NCI-H345 treated with DMSO at 0.1 percent for 48 hours (cell line): Measurements from ENCODE around the gene MMP19.
A peak's percentile ranks its signal among the peaks of the same experiment; 100 is the strongest.
"Not testable (repeated sequence)": the region's sequence is repeated elsewhere in the genome, so short reads cannot be mapped to it uniquely, and the experiment has no call there.

Source experiments
- DNase-seq: peaks from one replicate; lab custom pipeline; 2025; ENCODE audit not compliant: unreplicated experiment; lab: John Stamatoyannopoulos, UW

The MMP19 gene

DNA sequence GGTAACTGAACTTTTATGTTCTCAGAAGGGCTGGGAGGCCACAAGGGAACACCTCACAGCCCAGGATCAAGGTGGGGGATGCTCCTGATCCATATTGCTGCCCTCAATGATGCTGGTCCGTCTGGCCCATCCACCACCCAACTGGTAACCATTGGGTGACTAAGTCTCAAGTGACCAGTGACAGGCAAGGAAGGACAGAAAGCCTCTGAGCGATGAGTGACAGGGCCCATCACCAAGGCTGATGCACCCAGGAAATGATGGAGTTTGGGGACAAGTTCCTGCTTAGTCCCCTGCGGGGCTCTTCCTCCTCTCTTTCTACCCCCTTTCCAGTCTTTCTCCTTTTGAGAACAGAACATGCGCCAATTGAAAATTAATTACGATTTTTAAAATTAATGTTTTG lies 2.6 kb upstream of the MMP19 start:
- DNase-seq = no peak

DNA sequence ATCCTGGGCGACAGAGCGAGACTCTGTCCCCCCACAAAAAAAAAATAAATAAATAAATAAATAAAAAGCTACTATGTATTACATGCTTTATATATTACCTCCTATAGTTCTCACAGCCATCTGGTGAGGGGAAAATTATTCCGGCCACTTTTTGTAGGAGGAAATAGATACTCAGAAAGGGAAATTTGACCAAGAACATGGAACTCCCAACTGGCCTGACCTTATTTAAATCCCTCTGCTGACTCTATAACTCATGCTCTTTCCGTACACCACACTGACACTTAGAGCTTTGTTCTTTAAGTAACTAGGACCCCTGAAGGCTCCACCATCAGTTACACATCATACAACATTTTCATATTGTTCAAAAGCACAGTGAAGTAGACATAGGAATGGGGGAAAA lies 2.2 kb upstream of the MMP19 start:
- no peak for DNase-seq

DNA sequence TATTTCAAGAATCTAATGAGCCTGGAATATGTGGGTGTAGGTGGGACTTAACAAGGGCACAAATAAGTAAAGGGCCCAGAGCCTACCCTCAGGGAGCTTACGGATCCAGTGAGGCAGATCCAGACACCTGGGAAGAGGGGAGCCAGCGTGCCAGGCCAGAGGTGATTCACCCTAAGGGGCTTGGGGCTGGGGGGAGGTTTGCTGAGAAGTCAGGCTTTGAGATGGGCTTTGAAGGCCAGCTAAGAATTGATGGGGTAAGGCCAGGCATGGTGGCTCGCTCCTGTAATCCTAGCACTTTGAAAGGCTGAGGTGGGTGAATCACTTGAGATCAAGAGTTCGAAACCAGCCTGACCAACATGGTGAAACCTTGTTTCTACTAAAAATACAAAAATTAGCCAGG lies 695 bp upstream of the MMP19 start:
- DNase-seq = no peak

DNA sequence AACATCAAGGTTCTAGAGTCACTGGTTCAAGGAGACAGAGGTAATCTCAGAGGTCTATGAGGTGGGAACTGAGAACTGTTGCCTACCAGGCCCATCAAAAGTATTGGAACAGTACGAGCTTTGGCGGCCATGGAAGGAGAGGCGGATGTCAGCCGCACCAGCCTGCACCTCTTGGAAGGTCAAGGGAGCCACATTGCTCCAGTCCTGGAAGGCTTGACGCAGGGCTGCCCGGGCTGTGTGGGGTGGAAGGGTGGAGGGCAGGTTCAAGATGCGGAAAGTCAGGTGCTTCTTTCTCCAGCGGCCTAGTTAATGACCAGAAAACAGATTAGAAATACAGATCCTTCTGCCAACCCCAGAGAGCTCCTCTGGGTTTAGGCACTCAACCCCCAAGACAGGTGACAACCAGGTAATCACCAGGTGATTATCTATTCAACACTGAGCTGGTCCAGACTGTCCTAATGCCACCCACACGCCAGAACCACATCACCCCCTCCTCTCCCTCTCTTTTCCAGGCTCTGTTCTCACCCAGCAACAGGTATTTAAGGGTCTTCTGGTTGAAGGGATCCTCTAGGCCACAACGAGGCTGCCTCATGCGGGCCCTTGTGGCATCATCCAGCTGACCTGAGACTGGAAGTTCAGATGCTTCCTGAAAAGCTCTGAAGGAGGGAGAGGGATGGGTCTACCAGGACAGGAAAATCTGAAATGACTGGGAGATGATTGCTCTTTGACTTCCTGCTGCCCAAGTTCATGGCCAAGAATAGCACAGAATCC lies 2.0 kb downstream of the MMP19 start:
- no peak for DNase-seq

DNA sequence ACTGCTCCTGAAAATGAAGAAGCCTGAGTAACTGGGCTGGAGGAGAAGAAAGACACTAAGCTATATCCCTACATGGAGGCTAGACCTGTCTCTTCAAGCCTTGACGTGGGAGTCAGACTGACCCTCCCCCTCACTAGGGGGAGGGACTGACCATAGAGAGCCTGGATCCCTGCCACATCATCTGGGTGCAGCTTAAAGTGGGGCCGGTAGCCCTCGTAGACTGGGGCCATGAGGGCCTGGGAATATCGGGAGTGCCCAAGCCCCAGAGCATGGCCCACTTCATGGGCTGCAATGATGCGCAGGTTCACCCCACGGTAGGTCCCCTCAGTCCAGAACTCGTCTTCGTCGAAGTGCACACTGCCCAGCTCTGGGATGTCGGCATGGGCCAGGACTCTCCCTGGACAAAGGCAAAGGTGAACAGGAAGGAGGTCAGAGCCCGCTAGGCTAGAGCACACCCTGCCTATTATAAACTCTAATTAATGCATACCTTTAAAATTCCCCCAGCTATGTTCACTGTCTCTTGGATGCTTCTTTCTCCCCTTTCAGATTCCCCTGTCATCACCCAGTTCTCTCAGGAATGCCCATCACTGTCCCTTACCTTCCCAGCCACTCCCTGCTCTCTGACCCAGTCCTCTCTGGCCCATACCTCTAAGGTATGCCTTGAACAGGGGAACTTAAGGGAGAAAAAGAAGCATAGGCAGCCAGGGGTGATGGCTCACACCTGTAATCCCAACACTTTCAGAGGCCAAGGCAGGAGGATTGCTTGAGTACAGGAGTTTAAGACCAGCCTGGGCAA lies 3.2 kb downstream of the MMP19 start:
- no peak for DNase-seq

DNA sequence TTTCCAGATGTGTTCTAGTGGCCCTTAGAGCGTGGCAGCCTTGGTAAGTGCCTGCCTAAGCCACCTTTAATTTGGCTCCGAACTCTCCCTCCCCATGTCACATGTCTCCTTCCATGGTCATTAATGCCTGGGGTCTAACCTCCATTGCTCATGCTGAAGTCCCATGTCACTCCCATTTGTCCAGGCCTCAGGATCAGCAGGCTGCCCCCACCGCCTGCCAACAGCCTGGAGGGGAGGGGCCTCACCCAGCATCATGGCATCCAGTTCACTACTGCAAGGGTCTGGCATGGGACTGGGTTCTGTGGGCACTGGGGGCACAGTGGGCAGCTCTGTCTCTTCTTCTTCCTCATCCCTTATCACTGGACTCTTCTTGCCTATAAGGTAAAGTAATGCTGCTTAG lies 4.4 kb downstream of the MMP19 start:
- no peak for DNase-seq

DNA sequence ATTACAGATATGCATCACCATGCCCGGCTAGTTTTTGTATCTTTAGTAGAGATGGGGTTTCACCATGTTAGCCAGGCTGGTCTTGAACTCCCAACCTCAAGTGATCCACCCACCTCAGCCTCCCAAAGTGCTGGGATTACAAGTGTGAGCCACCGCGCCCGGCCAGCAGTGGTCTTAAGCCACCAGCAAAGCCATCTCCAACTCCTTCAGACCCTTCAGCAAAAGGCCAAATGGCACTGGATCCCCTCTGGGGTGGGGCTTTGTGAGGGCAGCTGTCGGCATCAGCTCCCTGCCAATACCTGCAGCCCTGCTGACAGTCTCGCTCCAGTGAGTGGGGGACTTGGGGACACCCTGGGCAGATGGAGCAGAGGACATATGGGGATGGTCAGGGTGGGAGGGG lies 8.3 kb downstream of the MMP19 start:
- not testable (repeated sequence) for DNase-seq

DNA sequence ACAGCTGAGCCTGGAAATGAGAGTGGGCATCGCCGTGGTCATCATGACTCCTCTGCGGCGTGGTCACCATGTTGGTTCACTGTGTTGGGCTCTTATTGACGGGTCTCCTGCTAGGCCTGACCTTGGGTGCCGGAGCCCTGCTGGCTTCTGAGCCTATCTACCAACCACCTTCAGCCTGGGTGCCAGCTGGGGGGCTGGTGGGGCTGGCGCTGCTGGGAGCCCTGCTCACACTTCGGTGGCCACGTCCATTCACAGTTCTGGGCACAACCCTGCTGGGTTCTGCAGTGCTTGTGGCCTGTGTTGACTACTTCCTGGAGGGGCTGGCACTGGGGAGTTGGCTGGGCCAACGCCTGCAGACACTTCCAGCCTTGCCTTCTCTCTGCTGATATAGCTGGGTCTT lies 9.7 kb downstream of the MMP19 start:
- DNase-seq = no peak

DNA sequence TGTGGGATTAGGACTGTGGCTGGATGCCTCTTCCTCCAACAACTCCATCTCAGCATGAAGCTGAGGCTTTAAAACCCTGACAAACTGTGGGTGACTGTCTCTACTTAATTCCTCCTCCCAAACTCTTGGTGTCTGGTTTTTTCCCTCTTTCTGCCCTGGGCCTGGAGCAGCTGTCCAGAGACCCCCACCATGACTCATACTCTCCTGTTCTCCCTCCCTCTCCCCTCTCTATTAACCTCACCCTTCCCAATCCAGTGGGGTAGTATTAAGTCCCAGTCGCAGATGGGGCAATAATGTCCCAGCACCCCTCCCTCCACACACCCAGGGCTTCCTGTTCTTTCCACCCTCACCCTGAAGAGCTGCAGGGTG lies 11.3 kb downstream of the MMP19 start:
- DNase-seq = no peak

DNA sequence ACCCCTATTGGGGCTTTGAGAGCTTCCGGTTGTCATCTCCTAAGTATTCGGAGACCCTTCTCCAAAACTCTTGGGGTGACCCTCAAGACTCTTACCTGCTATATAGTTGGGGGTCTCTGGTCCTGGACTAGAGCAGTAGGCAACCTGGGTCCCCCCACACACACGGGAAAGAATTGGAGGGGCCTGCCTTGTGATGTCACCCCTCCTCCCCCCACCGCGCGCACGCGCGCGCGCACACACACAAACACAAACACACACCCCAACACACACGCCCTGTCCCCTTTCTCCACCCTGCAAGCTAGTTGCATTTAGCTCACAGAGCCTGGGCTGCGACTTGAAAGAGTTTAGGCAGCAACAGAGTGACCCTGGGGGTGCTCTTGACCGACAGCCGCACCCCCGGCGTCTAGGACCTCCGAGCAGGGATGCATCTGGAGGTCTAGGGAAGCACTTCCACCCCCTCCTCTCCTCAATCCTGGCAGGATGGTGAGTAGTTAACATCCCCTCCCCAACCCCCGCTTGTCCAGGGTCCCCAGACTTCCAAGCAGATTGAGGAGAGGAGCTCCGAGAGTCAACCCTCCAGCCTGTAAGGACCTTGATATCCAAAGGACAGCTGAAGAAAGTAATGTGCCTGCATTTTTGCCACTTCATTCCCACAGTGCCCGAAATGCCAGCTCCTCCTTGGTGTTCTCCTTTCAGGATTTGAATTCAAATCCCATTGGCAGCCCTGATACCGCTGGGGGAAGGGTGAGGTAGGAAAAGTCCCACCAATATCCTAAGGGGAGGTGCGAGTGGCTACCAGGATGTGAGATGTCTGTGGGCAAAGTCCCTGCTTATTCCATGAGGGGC lies 11.9 kb downstream of the MMP19 start:
- DNase-seq = peak; percentile 49

DNA sequence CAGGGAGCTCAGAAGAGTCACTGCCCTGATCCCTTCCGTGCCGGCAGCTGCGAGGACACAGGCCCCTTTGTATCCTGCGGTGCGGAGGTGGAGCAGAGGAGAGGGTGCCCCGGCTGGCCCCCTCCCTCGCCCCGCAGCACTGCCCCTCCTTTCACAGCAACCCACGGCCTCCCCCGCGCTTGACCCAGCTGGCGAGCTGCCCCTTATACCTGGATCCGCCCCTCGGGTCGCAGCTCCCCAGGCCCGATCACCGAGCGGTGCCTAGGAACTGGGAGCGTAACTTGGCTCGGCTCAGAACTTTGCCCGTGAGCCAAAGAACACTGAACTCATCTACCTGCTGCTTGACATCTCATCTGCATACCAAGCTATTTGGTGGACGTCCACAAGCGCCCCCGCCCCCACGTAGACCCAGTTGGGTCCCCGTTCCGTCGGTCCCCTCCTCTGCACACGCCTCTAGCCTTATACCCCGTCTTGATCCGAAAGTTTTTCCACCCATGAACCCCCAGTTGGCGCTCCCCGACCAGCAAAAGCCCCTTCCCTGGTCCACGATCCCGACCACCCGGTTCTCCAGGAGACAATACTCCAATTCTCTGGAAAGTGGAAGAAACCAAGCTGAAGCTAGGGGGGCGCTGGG lies 12.7 kb downstream of the MMP19 start:
- DNase-seq = peak; percentile 54

DNA sequence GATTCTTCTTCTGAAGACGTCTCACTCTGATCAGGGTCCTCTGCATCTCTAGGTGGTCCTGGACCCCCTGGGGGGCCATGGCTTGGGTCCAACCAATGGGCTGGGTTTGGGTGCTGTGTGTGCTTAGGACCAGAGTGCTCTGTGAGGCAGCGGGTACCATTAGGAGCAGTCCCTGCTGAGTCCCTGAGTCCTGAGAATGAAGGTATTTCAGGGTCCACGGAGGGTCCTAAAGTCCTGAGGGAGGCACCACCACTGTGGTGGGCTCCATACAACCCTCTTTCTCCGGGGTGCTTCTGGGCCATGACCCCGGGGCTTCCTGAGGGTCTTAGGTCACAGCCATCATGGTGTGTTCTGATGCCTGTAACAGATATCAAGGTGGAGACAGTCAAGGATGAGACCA lies 14.4 kb downstream of the MMP19 start:
- no peak for DNase-seq

DNA sequence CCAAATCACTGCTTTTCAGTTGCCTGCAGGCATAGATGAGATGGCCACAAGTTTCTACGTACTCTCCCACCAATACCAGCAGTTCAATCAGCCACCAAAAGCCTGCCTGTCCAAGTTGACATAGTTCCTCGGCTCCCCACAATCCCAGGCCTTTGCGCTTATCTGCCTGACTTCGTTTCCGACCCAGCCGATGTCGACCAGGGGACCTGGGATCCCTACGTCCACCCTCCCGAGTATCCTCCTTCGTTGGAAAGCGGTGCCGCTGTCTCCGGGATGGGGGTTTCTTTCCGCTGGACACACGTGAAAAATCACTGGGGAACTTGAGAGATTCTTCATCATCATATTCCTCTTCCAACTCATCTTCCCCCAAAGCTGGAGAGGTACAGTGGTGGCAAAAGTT lies 14.9 kb downstream of the MMP19 start:
- no peak for DNase-seq

DNA sequence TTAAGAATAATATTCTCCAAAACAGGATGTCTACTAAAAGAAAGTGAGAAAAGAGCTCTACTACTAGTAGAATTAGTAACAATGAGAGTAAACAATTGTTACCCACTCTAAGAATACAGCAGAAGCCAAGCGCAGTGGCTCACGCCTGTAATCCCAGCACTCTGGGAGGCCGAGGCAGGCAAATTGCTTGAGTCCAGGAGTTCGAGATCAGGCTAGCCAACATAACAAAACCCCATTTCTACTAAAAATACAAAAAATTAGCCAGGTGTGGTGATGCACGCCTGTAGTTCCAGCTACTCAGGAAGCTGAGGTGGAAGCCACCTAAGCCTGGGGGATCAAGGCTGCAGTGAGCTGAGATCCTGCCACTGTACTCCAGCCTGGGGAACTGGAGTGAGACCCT lies 18.0 kb downstream of the MMP19 start:
- no peak for DNase-seq

DNA sequence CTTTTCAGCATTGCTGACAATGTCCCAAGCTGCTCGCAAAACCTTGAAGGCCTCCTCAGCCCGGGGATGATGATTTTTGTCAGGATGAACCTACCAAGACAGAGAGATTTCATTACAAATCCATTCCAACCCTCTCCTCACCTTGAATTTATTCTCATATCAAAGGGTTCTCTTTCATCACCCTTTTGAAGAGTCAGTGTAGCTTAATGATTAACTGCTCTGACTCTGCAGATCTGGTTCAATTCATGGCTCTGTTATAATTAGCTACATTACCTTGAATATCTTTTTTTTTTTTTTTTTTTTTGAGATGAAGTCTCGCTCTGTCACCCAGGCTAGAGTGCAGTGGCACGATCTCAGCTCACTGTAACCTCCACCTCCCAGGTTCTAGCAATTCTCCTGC lies 19.3 kb downstream of the MMP19 start:
- no peak for DNase-seq

DNA sequence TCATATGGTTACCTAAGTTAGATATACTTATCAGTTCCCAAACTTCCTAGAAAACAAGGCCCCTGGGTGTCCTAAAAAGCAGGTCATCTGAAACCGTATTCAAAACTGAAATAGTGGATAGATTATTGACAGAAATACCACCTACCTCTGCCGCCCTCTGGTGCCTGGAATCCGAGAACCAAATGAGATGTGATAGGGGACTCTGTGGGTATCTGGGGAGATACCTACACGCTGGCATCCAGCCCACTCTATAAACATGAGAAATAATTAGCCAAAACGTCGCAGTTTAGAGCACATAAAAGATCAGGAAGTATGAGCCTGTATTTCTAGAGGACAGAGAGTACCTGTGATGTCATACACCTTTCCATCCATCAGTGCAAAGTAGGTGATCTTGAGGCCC lies 20.5 kb downstream of the MMP19 start:
- DNase-seq = no peak

DNA sequence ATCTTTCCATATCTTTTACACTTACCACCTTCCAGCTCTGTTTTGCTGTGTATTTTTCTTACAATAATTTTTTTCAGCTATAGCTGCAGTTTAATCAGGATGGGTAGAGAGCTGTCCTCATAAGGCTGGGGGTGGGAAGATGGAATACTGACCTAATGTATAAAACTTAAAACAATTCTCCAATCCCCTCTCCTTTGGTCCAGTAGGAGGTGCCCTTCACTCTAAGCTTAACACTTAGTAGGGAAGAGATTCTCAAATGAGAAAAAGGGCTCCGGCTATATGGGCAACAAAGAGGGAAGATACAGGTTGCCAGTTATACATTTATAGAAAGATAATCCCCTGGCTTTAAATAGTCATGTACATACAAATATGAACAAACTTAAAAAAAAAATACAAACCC lies 22.1 kb downstream of the MMP19 start:
- no peak for DNase-seq

DNA sequence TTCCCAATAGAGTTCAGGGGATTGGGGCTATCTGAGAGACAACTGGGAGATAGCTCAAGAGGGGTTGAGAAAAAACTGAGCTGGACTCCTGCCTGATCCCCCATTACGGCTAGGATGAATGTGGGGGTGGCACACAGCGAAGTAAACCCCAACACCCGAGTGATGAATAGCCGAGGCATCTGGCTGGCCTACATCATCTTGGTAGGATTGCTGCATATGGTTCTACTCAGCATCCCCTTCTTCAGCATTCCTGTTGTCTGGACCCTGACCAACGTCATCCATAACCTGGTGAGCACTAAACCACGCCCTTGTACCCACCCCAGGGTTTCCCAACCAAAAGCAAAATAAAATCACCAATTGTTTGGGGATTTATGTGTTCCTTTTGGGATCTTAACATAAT lies 23.9 kb downstream of the MMP19 start:
- DNase-seq = no peak

DNA sequence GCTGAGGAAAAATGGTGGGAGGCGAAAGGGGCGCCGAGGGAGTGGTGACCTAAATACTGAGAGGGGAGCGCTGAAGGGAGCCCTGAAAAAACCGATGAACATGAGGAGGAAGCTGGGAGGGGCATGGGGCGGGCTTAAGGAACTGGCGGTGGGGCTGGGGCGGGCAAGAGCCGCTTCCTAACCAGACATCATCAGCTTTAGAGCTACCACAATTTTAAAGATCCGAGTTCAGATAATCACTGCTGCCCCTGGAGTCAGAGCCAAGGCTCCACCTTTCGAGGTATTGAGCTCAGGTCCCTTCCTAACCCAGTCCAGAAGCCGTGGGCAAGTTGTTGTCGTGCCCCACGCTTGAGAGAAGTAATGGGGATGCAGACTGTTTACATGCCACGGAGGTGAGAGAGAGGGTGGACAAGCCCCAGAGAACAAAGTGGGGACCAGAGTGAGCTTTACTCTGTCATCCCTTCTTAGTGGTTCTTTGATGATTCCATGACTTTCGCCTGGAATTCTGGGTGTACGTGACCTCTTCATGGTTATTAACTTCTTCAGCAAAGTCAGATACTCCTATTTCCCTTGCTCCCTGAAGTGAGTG lies 24.5 kb downstream of the MMP19 start:
- DNase-seq = no peak

DNA sequence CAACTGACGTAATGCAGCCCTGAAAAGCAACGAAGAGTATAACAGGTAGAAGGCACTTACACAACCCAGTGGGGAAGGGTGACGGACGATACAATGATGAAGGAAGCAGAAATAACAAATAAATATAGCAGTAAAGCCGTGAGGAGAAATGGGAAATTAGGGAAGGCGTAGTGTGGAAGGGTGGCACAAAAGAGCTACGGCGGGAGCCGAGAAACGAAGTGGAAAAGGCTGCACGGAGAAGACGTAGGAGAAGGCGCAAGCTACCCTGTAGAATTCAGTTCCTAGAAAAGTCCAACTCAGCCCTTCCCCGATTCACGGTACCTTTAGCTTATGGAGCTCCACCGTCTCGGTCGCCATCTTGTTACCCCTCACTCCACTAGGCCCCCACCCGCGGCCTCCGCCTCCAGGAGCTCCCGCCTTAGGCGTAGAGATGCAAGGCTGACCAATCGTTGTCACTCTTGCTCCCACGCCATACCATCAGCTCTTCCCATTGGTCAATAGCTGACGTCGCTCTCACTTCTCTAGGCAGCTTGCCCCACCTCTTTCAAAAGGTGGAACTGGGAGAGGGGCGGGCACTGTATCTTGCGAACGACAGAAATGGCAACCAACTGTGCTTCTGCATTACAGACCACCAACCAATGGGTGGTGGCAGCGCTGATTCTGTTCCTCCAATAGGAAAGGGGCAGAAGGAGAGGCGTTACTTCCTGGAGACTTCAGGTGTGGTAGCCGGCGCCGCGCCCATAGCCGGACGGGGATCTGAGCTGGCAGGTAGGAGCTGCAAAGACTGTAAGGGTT lies 25.2 kb downstream of the MMP19 start, which contains the start of the genes ORMDL2 and SARNP:
Gene ORMDL2, plus strand, starts transcription at position 697 of the 795 bp plus-strand sequence. CDS start 959 bp downstream, outside the sequence.
Gene SARNP, minus strand, starts transcription at position 380 of the 795 bp plus-strand sequence. Its CDS starts 23 bp downstream, at position 357.
- peak; percentile 100 for DNase-seq
